ENCODE results near the gene ZNF334.

Gene ZNF334

GRCh38 chr20:46545077-46545826 is 31.9 kb upstream of the ZNF334 start:
- no peak for DNase-seq

GRCh38 chr20:46544576-46544975 is 31.2 kb upstream of the ZNF334 start:
- no peak for DNase-seq

- DNase-seq = no peak
Observed at GRCh38 chr20:46543959-46544358, 30.6 kb upstream of the ZNF334 start.

GRCh38 chr20:46543033-46543432 is 29.7 kb upstream of the ZNF334 start:
- DNase-seq = no peak

- DNase-seq = no peak
Observed at GRCh38 chr20:46541229-46541935, 28.0 kb upstream of the ZNF334 start.

- no peak for DNase-seq
Observed at GRCh38 chr20:46539113-46539512, 25.8 kb upstream of the ZNF334 start.

- no peak for DNase-seq
Observed at GRCh38 chr20:46530640-46531039, 17.3 kb upstream of the ZNF334 start.

GRCh38 chr20:46523696-46524328 is 10.5 kb upstream of the ZNF334 start:
- no peak for DNase-seq

GRCh38 chr20:46523108-46523507 is 9.7 kb upstream of the ZNF334 start:
- no peak for DNase-seq

- no peak for DNase-seq
Observed at GRCh38 chr20:46520976-46521579, 7.7 kb upstream of the ZNF334 start.

- DNase-seq = no peak
Observed at GRCh38 chr20:46520540-46520939, 7.2 kb upstream of the ZNF334 start.

GRCh38 chr20:46519471-46520068 is 6.2 kb upstream of the ZNF334 start:
- DNase-seq = no peak

GRCh38 chr20:46509523-46509922 is 3.8 kb downstream of the ZNF334 start:
- no peak for DNase-seq

- no peak for DNase-seq
Observed at GRCh38 chr20:46507760-46508407, 5.5 kb downstream of the ZNF334 start.

GRCh38 chr20:46505506-46505905 is 7.9 kb downstream of the ZNF334 start:
- DNase-seq = no peak

GRCh38 chr20:46501961-46502360 is 11.4 kb downstream of the ZNF334 start:
- no peak for DNase-seq

- DNase-seq = no peak
Observed at GRCh38 chr20:46501337-46501942, 11.9 kb downstream of the ZNF334 start.

- no peak for DNase-seq
Observed at GRCh38 chr20:46494077-46494476, 19.3 kb downstream of the ZNF334 start.

- DNase-seq = no peak
Observed at GRCh38 chr20:46491354-46491753, 22.0 kb downstream of the ZNF334 start.

GRCh38 chr20:46488451-46488850 is 24.9 kb downstream of the ZNF334 start:
- DNase-seq = no peak

- DNase-seq = no peak
Observed at GRCh38 chr20:46487628-46488027, 25.7 kb downstream of the ZNF334 start.

GRCh38 chr20:46485431-46485830 is 27.9 kb downstream of the ZNF334 start:
- DNase-seq = no peak
